ENCODE data around the gene FBXL16. TPM values are rescaled to one million over a fixed set of nuclear protein-coding genes. Genes with fewer than 3 reads are reported as not detected.

Gene FBXL16
- total and polyA plus RNA-seq, 4 donors, result 7.4 to 76.0 (median 43.4) TPM

DNA sequence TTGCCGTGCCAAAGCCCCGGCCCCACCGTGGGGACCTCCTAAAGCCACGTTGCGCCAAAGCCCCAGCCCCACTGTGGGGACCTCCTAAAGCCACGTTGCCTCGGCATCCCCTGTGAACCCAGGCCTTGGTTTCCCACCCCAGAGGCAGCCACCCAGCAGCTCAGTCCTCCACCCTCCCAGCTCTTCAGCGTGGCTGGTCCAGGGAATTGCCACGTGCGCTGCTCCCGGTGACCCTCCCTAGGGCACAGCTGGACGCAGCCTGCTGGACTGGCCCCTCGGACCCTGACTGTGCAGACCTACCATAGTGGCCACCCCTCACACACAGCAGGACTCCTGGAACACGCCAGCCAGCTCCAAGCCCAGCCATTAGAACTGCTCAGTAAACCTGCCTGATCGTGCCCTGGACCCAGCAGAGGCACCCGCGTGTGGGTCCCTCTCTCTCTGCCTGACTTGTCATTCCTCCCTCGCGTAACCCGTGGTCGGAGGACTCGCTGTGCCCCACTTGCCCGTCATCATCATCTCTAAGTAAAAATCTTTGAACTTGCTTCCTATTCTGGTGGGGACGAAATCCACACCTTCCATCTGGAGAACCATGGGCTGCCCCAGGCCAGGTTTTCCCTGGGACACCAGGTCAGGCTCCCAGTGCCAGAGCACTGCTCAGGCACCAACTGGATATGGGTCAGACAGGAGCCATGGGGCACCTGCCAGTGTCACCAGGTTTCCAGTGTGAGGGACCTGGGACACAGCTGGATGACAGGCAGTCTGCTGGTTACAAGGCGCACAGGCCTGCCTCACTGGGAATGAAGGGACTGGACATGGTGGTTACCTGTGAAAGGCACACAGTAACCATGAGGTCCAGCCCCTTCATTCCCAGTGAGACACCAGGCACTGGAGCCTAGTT lies 29.6 kb upstream of the FBXL16 start:
- WGBS (ENCODE audit: insufficient coverage), result 97% methylated on average over 25 of the region's 25 CpGs
- Histone ChIP-seq H3K36me3 (ENCODE audit: control insufficient read depth, insufficient read depth, low read length) (peaks cover 93% of the 10 kb centered on the region), H3K4me3 (ENCODE audit: low read depth, low read length) (no peak overlapping the region), H3K9me3 (ENCODE audit: control insufficient read depth, insufficient read depth, low read length) (no peaks in the 10 kb centered on the region), H3K27ac (ENCODE audit: low read depth, low read length) (no peak overlapping the region), H3K27me3 (ENCODE audit: control insufficient read depth, insufficient read depth, low read length) (no peaks in the 10 kb centered on the region), H3K4me1 (ENCODE audit: control insufficient read depth, insufficient read depth, low read length) (peaks cover 8% of the 10 kb centered on the region)
- DNase-seq (ENCODE audit: low read depth in 4 of 6, low spot score in 6 of 6), result no peak

DNA sequence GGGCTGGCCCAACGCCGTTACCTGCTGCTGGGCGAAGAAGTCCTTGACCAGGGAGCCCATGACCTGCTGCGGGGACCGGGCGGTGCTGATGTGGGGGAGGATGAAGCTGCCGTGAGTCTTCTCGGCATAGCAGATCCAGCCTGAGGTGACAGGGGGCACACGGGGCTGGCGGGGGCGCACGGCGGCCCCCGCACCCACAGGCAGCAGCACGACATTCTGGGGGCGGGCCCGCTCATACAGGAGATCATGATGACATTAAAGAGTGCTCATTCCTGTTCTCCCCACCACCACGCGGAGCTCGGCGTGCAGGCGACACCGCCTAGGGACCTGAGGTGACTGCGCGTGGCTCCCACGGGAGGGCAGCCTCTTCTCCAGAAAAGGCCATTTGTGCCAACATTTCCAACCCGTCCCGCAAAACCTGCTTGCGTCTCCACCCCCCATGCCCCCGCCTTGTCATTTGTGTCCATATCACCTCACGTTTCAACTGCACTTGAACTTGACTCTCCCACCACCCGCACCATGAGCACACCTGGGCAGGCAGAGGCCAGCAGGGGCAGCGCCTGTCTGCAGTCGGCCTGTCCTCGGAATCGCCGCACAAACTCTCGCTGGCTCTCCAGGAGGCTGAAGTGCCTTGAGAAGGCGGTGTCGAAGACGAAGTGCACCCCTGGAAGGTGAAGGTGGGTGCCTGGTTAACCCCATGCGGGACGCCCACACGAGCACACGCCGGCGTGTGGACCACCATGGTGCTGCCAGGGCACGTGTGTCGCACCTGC lies 28.8 kb upstream of the FBXL16 start:
- 93% methylated on average over 49 of the region's 49 CpGs for WGBS (ENCODE audit: insufficient coverage)
- Histone ChIP-seq H3K4me3 (ENCODE audit: low read depth, low read length) (no peak overlapping the region), H3K36me3 (ENCODE audit: control insufficient read depth, insufficient read depth, low read length) (peaks cover 99% of the 10 kb centered on the region), H3K27ac (ENCODE audit: low read depth, low read length) (no peak overlapping the region), H3K27me3 (ENCODE audit: control insufficient read depth, insufficient read depth, low read length) (no peaks in the 10 kb centered on the region), H3K4me1 (ENCODE audit: control insufficient read depth, insufficient read depth, low read length) (peaks cover 5% of the 10 kb centered on the region), H3K9me3 (ENCODE audit: control insufficient read depth, insufficient read depth, low read length) (no peaks in the 10 kb centered on the region)
- DNase-seq (ENCODE audit: low read depth in 4 of 6, low spot score in 6 of 6), result no peak

DNA sequence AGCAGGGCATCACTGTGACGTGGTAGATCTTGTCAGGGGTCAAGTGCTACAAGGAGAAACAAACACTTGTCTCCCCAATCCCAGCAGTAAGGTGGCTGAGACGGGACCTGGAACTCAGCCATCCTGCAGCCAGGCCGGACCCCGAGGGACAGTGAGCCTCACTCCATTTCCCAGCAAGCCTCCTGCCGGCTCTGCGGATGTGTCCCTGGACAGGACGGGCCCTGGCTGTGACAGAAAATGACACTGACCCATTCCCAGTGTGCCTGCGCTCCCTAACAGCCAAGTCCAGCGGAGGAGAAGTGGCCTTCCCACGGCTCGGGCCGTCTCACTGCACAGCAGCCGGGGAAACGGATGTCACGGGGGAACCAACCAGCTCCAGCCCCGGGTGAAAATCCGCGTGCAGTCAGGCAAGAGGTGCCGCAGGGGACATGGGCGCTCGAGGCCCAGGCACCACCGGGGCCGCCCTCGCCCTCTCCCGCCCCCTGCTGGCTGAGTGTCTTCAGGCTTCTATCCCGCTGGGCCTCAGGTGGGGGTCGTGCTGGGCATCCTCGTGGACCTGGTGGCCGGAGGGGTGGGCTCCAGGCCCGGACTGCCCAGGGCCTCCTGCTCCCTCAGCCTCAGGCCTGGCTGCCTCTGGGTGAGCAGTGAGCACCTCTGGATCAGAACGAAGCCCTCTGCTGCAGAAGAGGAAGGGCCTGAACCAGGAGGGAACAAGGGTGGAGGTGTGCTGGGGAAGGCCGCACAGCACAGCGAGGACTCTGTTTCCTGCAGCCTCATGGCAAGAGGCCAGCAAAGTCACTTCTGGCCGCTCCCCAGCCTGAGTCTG lies 28.0 kb upstream of the FBXL16 start:
- peaks cover 12% of the 10 kb centered on the region for H3K4me1 ChIP-seq (ENCODE audit: control insufficient read depth, insufficient read depth, low read length)
- no peak for DNase-seq (ENCODE audit: low read depth in 4 of 6, low spot score in 6 of 6)
- H3K4me3 ChIP-seq (ENCODE audit: low read depth, low read length), result no peak overlapping the region
- WGBS (ENCODE audit: insufficient coverage), result 92% methylated on average over 33 of the region's 34 CpGs
- H3K9me3 ChIP-seq (ENCODE audit: control insufficient read depth, insufficient read depth, low read length), result no peaks in the 10 kb centered on the region
- H3K36me3 ChIP-seq (ENCODE audit: control insufficient read depth, insufficient read depth, low read length), result peaks cover 96% of the 10 kb centered on the region
- H3K27me3 ChIP-seq (ENCODE audit: control insufficient read depth, insufficient read depth, low read length), result no peaks in the 10 kb centered on the region
- H3K27ac ChIP-seq (ENCODE audit: low read depth, low read length), result no peak overlapping the region

DNA sequence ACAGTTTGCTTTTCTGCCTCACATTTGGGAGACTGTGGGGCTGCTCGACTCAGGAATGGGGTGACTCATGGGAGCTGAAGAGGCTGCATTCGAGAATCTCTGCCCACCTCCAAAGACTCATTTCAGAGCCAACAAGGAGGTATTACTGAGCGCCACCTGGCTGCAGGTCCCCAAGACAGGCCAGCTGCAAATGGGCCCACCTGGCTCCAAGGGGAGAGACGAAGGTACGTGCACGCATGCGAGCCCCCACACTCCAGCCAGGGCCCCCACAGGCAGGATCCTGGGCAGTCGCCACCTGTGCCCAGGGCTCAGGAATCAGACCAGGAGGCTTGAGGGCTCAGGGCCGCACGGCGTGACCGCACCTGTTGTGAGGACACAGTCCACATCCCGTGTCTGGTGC lies 27.3 kb upstream of the FBXL16 start:
- Histone ChIP-seq H3K4me3 (ENCODE audit: low read depth, low read length) (no peak overlapping the region), H3K4me1 (ENCODE audit: control insufficient read depth, insufficient read depth, low read length) (peaks cover 17% of the 10 kb centered on the region), H3K36me3 (ENCODE audit: control insufficient read depth, insufficient read depth, low read length) (peaks cover 90% of the 10 kb centered on the region), H3K9me3 (ENCODE audit: control insufficient read depth, insufficient read depth, low read length) (no peaks in the 10 kb centered on the region), H3K27me3 (ENCODE audit: control insufficient read depth, insufficient read depth, low read length) (no peaks in the 10 kb centered on the region), H3K27ac (ENCODE audit: low read depth, low read length) (no peak overlapping the region)
- 90% methylated on average over 13 of the region's 13 CpGs for WGBS (ENCODE audit: insufficient coverage)
- no peak for DNase-seq (ENCODE audit: low read depth in 4 of 6, low spot score in 6 of 6)

DNA sequence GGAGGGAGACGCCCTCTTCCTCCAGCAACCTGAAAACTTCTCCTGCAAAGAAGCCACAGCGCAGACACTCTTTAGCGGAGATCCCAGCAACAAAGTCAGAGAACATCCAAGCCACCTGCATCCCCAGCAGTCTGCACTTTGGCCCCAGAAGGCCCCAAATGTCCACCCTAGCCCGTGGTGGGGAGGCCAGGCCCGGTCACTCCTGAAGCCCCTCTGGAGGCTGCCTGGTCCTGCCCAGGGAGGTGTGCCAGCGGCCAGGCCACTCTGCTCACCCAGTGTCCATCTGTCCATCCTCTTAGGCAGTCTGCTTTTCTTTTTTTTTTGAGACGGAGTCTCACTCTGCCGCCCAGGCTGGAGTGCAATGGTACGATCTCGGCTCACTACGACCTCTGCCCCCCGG lies 26.7 kb upstream of the FBXL16 start:
- Histone ChIP-seq H3K27me3 (ENCODE audit: control insufficient read depth, insufficient read depth, low read length) (no peaks in the 10 kb centered on the region), H3K27ac (ENCODE audit: low read depth, low read length) (no peak overlapping the region), H3K4me3 (ENCODE audit: low read depth, low read length) (no peak overlapping the region), H3K9me3 (ENCODE audit: control insufficient read depth, insufficient read depth, low read length) (no peaks in the 10 kb centered on the region), H3K36me3 (ENCODE audit: control insufficient read depth, insufficient read depth, low read length) (peaks cover 84% of the 10 kb centered on the region), H3K4me1 (ENCODE audit: control insufficient read depth, insufficient read depth, low read length) (peaks cover 23% of the 10 kb centered on the region)
- WGBS (ENCODE audit: insufficient coverage), result 88% methylated on average over 12 of the region's 12 CpGs
- DNase-seq (ENCODE audit: low read depth in 4 of 6, low spot score in 6 of 6), result no peak

DNA sequence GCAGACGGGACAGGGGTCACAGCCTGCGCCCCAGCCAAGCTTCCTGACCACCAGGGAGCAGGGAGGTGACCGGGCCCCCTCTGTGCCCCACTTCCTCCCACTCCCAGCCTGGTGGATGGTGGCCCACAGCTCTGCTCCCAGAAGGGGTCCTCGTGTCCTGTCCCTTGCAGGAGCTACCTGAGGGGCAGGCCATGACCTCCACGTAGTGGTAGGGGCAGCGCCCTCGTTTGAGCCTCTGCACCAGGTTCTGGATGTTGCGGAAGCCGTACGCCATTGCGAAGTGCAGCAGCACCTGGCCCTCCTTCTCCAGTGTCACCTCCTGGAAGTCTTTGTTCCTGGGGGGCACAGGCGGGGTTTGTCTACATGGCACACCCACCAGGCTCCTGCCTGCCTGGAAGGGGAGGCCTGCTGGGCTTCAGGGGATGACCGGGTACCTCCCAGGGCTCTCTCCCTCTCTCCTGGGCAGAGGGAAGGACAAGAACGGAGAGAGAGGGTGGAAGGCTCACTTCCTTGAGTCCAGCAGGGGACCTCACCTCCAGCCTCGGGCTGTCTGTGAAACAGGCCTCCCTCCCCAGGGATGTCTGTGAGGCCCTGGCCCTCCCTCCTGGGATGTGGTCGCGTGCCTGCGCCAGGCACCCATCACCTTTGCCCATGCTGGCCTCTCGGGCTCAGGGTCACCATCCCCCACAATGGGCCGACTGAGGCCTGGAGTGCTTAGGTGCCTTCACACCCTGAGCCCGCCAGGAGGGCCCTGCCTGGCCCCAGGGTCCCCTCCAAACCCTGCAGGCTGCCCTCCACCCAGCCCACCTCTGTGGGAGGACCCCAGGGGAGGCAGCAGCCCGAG lies 25.3 kb upstream of the FBXL16 start:
- 89% methylated on average over 17 of the region's 22 CpGs for WGBS (ENCODE audit: insufficient coverage)
- Histone ChIP-seq H3K36me3 (ENCODE audit: control insufficient read depth, insufficient read depth, low read length) (peaks cover 70% of the 10 kb centered on the region), H3K4me1 (ENCODE audit: control insufficient read depth, insufficient read depth, low read length) (peaks cover 35% of the 10 kb centered on the region), H3K9me3 (ENCODE audit: control insufficient read depth, insufficient read depth, low read length) (no peaks in the 10 kb centered on the region), H3K27ac (ENCODE audit: low read depth, low read length) (no peak overlapping the region), H3K4me3 (ENCODE audit: low read depth, low read length) (no peak overlapping the region), H3K27me3 (ENCODE audit: control insufficient read depth, insufficient read depth, low read length) (no peaks in the 10 kb centered on the region)
- DNase-seq (ENCODE audit: low read depth in 4 of 6, low spot score in 6 of 6), result no peak

DNA sequence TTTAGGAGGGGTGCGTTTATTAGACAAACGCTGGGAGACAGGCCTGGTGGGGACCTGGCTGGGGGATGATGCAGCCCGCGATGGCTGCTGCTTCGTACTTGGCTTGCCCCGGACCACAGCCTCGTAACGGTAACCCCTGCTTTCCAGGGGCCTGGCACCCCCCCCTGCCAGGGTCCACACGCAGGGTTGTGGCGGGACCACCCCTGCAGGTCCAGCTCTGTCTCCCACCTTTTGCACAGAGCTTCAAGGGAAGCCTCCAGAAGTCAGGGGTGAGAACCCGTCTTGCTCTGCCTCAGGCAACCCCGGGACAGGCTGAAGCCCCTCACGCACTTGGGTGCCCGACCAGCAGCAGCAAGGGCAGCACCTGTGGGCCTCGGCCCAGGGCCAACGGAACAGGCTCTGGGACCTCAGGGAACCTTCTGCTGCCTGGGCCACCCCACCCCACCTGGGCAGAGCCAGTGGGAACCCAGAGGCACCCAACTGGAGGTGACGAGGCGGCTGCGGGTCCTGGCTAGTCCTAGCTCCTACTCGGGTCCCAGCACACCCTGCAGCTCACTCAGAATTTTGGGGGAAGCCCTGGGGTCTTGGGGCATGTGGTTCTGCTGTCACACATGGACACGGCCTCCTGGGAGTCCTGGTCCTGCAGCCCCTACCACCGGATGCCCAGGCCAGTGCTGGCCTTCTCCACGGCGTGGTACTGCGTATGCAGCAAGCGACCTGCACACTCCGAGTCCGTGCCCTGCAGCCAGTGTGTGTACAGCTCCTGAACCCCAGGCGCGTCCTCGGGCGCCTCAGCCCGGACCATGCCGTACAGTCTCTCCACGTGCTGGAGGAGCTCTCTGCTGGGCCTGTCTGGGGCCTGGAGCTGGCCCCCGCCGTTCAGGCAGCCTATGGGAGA lies 24.4 kb upstream of the FBXL16 start:
- no peak for DNase-seq (ENCODE audit: low read depth in 4 of 6, low spot score in 6 of 6)
- no peaks in the 10 kb centered on the region for H3K27me3 ChIP-seq (ENCODE audit: control insufficient read depth, insufficient read depth, low read length)
- WGBS (ENCODE audit: insufficient coverage), result 87% methylated on average over 37 of the region's 37 CpGs
- H3K4me3 ChIP-seq (ENCODE audit: low read depth, low read length), result no peak overlapping the region
- H3K36me3 ChIP-seq (ENCODE audit: control insufficient read depth, insufficient read depth, low read length), result peaks cover 66% of the 10 kb centered on the region
- H3K4me1 ChIP-seq (ENCODE audit: control insufficient read depth, insufficient read depth, low read length), result peaks cover 42% of the 10 kb centered on the region
- no peaks in the 10 kb centered on the region for H3K9me3 ChIP-seq (ENCODE audit: control insufficient read depth, insufficient read depth, low read length)
- no peak overlapping the region for H3K27ac ChIP-seq (ENCODE audit: low read depth, low read length)

DNA sequence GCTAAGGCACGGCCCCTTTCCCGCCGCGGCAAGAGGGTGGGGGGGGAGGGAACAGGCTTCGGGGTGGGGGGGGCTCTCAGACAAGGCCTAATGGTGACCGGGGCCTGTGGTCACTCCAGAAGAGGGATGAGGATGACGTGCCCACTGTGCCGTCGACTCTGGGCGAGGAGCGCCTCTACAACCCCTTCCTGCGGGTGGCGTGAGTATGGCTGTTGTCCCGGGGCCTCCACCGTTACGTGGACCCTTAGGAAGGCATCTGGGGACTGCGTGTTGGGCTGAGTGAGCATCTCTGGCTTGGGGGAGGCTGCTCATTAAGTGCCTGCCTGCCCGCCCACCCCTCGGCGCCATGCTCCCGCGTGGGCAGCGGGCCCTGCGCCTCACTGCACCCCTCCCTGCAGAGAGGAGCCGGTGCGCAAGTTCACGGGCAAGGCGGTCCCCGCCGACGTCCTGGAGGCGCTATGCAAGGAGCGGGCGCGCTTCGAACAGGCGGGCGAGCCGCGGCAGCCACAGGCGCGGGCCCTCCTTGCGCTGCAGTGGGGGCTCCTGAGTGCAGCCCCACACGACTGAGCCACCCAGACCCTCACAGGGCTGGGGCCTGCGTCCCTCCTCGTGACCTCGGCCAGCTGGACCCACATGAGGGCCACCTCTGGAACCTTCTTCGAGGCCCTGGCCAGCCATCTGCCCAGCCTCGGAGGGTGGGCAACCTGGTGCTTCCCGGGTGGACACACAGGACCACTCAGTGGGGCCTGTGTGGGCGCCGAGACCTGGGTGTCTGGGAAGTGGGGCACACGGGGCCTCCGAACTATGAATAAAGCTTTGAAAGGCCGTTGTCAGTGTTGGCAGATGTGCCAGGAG lies 23.5 kb upstream of the FBXL16 start:
- no peak for DNase-seq (ENCODE audit: low read depth in 4 of 6, low spot score in 6 of 6)
- peaks cover 66% of the 10 kb centered on the region for H3K36me3 ChIP-seq (ENCODE audit: control insufficient read depth, insufficient read depth, low read length)
- peaks cover 45% of the 10 kb centered on the region for H3K4me1 ChIP-seq (ENCODE audit: control insufficient read depth, insufficient read depth, low read length)
- WGBS (ENCODE audit: insufficient coverage), result 60% methylated on average over 42 of the region's 55 CpGs
- H3K27ac ChIP-seq (ENCODE audit: low read depth, low read length), result no peak overlapping the region
- H3K9me3 ChIP-seq (ENCODE audit: control insufficient read depth, insufficient read depth, low read length), result no peaks in the 10 kb centered on the region
- H3K27me3 ChIP-seq (ENCODE audit: control insufficient read depth, insufficient read depth, low read length), result no peaks in the 10 kb centered on the region
- H3K4me3 ChIP-seq (ENCODE audit: low read depth, low read length), result no peak overlapping the region
